Anterior cingulate cortex (tissue), 58 donors: ENCODE measurements around the gene ACTN4.

Experiments
- DNase-seq, 58 donors: peaks; one replicate each; lab custom pipeline; 2025; lab: John Stamatoyannopoulos, UW

ACTN4 gene

GRCh38 chr19:38719761-38720558, 72.5 kb downstream of the ACTN4 start:
- DNase-seq, result peak in 2 of 58 donors; percentile 37 to 48

GRCh38 chr19:38720559-38721236, 73.2 kb downstream of the ACTN4 start:
- DNase-seq, result no peak

GRCh38 chr19:38721496-38721895, 74.0 kb downstream of the ACTN4 start:
- peak in 1 of 58 donors; percentile 68 for DNase-seq

GRCh38 chr19:38721979-38722773, 74.7 kb downstream of the ACTN4 start:
- peak in 53 of 58 donors; percentile 16 to 93 (median 74) for DNase-seq

- no peak for DNase-seq
Observed at GRCh38 chr19:38722947-38723605, 75.6 kb downstream of the ACTN4 start.

GRCh38 chr19:38723606-38723965, 76.1 kb downstream of the ACTN4 start:
- DNase-seq, result no peak

- DNase-seq, result no peak
Observed at GRCh38 chr19:38723990-38724854, 76.8 kb downstream of the ACTN4 start.

GRCh38 chr19:38725469-38726283, 78.2 kb downstream of the ACTN4 start:
- no peak for DNase-seq

GRCh38 chr19:38726284-38726673, 78.8 kb downstream of the ACTN4 start:
- DNase-seq, result no peak

GRCh38 chr19:38726761-38727301, 79.4 kb downstream of the ACTN4 start:
- DNase-seq, result no peak

GRCh38 chr19:38727306-38727867, 79.9 kb downstream of the ACTN4 start:
- DNase-seq, result no peak

- no peak for DNase-seq
Observed at GRCh38 chr19:38727868-38728660, 80.6 kb downstream of the ACTN4 start.

- no peak for DNase-seq
Observed at GRCh38 chr19:38728752-38729541, 81.5 kb downstream of the ACTN4 start.

GRCh38 chr19:38729653-38730469, 82.4 kb downstream of the ACTN4 start:
- DNase-seq, result peak in 19 of 58 donors; percentile 12 to 54 (median 30)

GRCh38 chr19:38730470-38730730, 83.0 kb downstream of the ACTN4 start:
- no peak for DNase-seq
